Body of pancreas (tissue), 4 donors: ENCODE results near the gene TFB1M. TPM values are rescaled to one million over a fixed set of nuclear protein-coding genes. Genes with fewer than 3 reads are reported as not detected.

Experiments
- ATAC-seq: fragments of 150-250 bp; one replicate; pipeline ENCODE4 v1.9.1; 2016
- DNase-seq, 4 donors: peaks; one replicate each; pipeline ENCODE4 v3.0.0-alpha.2; 2019
- H3K27ac ChIP-seq, 4 donors: fragments of 200-600 bp; sonication (generic); 1 replicate in 3 of 4; 2 replicates in 1 of 4; pipeline versions ENCODE4 v1.5.1 to v1.6.1; 2016 to 2019; ENCODE audit warnings: mild to moderate bottlenecking in 1 of 4, mixed read lengths in 1 of 4, moderate library complexity in 1 of 4
- H3K27me3 ChIP-seq, 2 donors: fragments of 200-600 bp; sonication (generic); one replicate each; pipeline ENCODE4 v1.6.0; 2016; ENCODE audit warnings: mild to moderate bottlenecking in 1 of 2
- H3K36me3 ChIP-seq, 2 donors: fragments of 200-600 bp; sonication (generic); replicated peaks in 1 of 2; 2 replicates each; pipeline ENCODE4 v1.5.1; 2016; ENCODE audit warnings: low read depth in 2 of 2; ENCODE audit not compliant: insufficient read depth in 1 of 2
- H3K4me1 ChIP-seq: fragments of 200-600 bp; sonication (generic); one replicate; pipeline ENCODE4 v1.6.0; 2016
- H3K4me3 ChIP-seq, 2 donors: fragments of 200-600 bp; sonication (generic); 1 replicate in 1 of 2; 2 replicates in 1 of 2; pipeline ENCODE4 v1.5.1; 2016 to 2019
- H3K9me3 ChIP-seq, 3 donors: fragments of 200-600 bp; sonication (generic); 1 replicate in 2 of 3; 2 replicates in 1 of 3; pipeline ENCODE4 v1.5.1; 2016
- CTCF ChIP-seq, 7 experiments: fragments of 450-650 bp in 4 of 7; fragments of 200-600 bp in 3 of 7; sonication (generic) in 3 of 7; IDR thresholded peaks; one replicate each; pipeline ENCODE4 v1.5.1; 2016 to 2019; ENCODE audit warnings: antibody characterized with exemption in 7 of 7
- POLR2A ChIP-seq, 3 donors: fragments of 450-650 bp; IDR thresholded peaks; one replicate each; pipeline ENCODE4 v1.6.1; 2016; ENCODE audit warnings: antibody characterized with exemption in 3 of 3, mild to moderate bottlenecking in 2 of 3
- WGBS, 2 donors: methylation state at CpG; one replicate each; pipeline ENCODE4 v1.1.5; 2017; 5-methylcytosine and 5-hydroxymethylcytosine counted together
- intact Hi-C: fragments of 100-400 bp; cut with DNase I; formaldehyde crosslinking; loops from one replicate; pipeline ENCODE4 v1.15.1; 2023
- total RNA-seq, 2 donors: library from RNA; depleted of rRNA; stranded (reverse); fragments of >200 nt; gene quantifications; one replicate each; pipeline ENCODE4 v1.1.0, GENCODE V29; 2016

The TFB1M gene
- total RNA-seq, 2 donors from 2014 or later = 8.8 to 9.9 TPM

- TF ChIP-seq POLR2A (IDR thresholded peaks at IDR 0.05) (no peak), CTCF (IDR thresholded peaks at IDR 0.05) (no peak)
- Histone ChIP-seq H3K27me3 (no peaks in the 10 kb centered on the region), H3K36me3 (no peaks in the 10 kb centered on the region), H3K4me1 (peaks cover 21% of the 10 kb centered on the region), H3K9me3 (no peaks in the 10 kb centered on the region), H3K27ac (peak overlapping the region in 3 of 4 donors; percentile 20 to 75 (median 74)), H3K4me3 (no peak overlapping the region)
- intact Hi-C loops = no loop called here
- ATAC-seq = no peak
- no peak for DNase-seq
- 83 to 87% methylated on average over 8 of the region's 8 CpGs for WGBS, 2 donors
Measured at GRCh38 chr6:155329460-155330132, 15.3 kb upstream of the TFB1M start.

GRCh38 chr6:155328539-155329459 is 14.5 kb upstream of the TFB1M start:
- ATAC-seq = peak; percentile 94
- intact Hi-C loops = no loop called here
- Histone ChIP-seq H3K4me1 (peaks cover 21% of the 10 kb centered on the region), H3K27me3 (no peaks in the 10 kb centered on the region), H3K4me3 (no peak overlapping the region), H3K27ac (peak overlapping the region in 3 of 4 donors; percentile 61 to 75 (median 74)), H3K9me3 (no peaks in the 10 kb centered on the region), H3K36me3 (no peaks in the 10 kb centered on the region)
- WGBS, 2 donors = 16 to 18% methylated on average over 6 of the region's 6 CpGs
- peak; percentile 71 to 93 (median 84) for DNase-seq
- TF ChIP-seq POLR2A (IDR thresholded peaks at IDR 0.05) (no peak), CTCF (IDR thresholded peaks at IDR 0.05) (no peak)

- Histone ChIP-seq H3K27me3 (no peaks in the 10 kb centered on the region), H3K27ac (peak overlapping the region in 3 of 4 donors; percentile 61 to 75 (median 74)), H3K4me1 (peaks cover 21% of the 10 kb centered on the region), H3K36me3 (no peaks in the 10 kb centered on the region), H3K9me3 (no peaks in the 10 kb centered on the region), H3K4me3 (no peak overlapping the region)
- TF ChIP-seq CTCF (IDR thresholded peaks at IDR 0.05) (no peak), POLR2A (IDR thresholded peaks at IDR 0.05) (no peak)
- no peak for ATAC-seq
- WGBS, 2 donors = 77 to 84% methylated on average over 6 of the region's 6 CpGs
- intact Hi-C loops = no loop called here
- no peak for DNase-seq
Measured at GRCh38 chr6:155328074-155328538, 13.8 kb upstream of the TFB1M start.

GRCh38 chr6:155327326-155328073 is 13.2 kb upstream of the TFB1M start:
- intact Hi-C loops = no loop called here
- H3K27ac ChIP-seq = peak overlapping the region in 3 of 4 donors; percentile 61 to 75 (median 74)
- no peaks in the 10 kb centered on the region for H3K36me3 ChIP-seq
- DNase-seq (peak; percentile 65 to 72 (median 67)), ATAC-seq (peak; percentile 68)
- no peaks in the 10 kb centered on the region for H3K27me3 ChIP-seq
- TF ChIP-seq CTCF (IDR thresholded peaks at IDR 0.05) (peak; percentile 42 to 88 (median 85)), POLR2A (IDR thresholded peaks at IDR 0.05) (no peak)
- H3K4me3 ChIP-seq = no peak overlapping the region
- peaks cover 21% of the 10 kb centered on the region for H3K4me1 ChIP-seq
- H3K9me3 ChIP-seq = no peaks in the 10 kb centered on the region
- 0% methylated on average over 1 of the region's 1 CpG for WGBS, 2 donors
